ENCODE measurements around the gene SPDYE3. TPM values are rescaled to one million over a fixed set of nuclear protein-coding genes. Genes with fewer than 3 reads are reported as not detected.
"Not testable (repeated sequence)": the region's sequence is repeated elsewhere in the genome, so short reads cannot be mapped to it uniquely, and the experiment has no call there.

The SPDYE3 gene
- not detected in 2 replicates for total RNA-seq (2014; rRNA removed; shearing (Covaris generic))
- polyA plus RNA-seq (2016; fragmentation: Nextera tagmentation; extraction: Ambion mirVana): 3.5 and 3.8 TPM in 2 replicates

GRCh38 chr7:100307402-100307801, at the start of gene SPDYE3:
Gene SPDYE3 (plus strand): TSS chr7:100307702. CDS start chr7:100307886, 184 bp downstream.
- H3K4me3 ChIP-seq; H3K27me3 ChIP-seq (replicated peaks; ENCODE audit: insufficient read depth); H3K79me2 ChIP-seq (ENCODE audit: insufficient read depth); H3K4me2 ChIP-seq (ENCODE audit: unreplicated experiment); DNase-seq; H3F3A ChIP-seq (ENCODE audit: insufficient read depth); H3K4me1 ChIP-seq (ENCODE audit: insufficient read depth); H3K9ac ChIP-seq; H3K9me3 ChIP-seq (ENCODE audit: low read depth); H3K36me3 ChIP-seq (ENCODE audit: low read depth); H4K20me1 ChIP-seq (ENCODE audit: insufficient read depth); H2AFZ ChIP-seq; in situ Hi-C loops (cut with MboI); H3K9me2 ChIP-seq (ENCODE audit: insufficient read depth); H3K27ac ChIP-seq: not testable (repeated sequence)
- WGBS, 2 experiments (ENCODE audit: low coverage in 1 of 2, low lambda C conversion rate in 2 of 2, missing lambda C conversion rate in 2 of 2): 91 to 94% methylated on average over 7 to 8 of the region's 8 CpGs

GRCh38 chr7:100259984-100260383, 47.5 kb upstream of the SPDYE3 start:
- in situ Hi-C loops (cut with MboI); H3K36me3 ChIP-seq (ENCODE audit: low read depth); H3K27ac ChIP-seq; H3K9me3 ChIP-seq (ENCODE audit: low read depth); H3K9ac ChIP-seq; H3K4me2 ChIP-seq (ENCODE audit: unreplicated experiment); H3K4me1 ChIP-seq (ENCODE audit: insufficient read depth); H3K79me2 ChIP-seq (ENCODE audit: insufficient read depth); H2AFZ ChIP-seq; H3K27me3 ChIP-seq (replicated peaks; ENCODE audit: insufficient read depth); DNase-seq; H3F3A ChIP-seq (ENCODE audit: insufficient read depth); H4K20me1 ChIP-seq (ENCODE audit: insufficient read depth); H3K4me3 ChIP-seq; H3K9me2 ChIP-seq (ENCODE audit: insufficient read depth): not testable (repeated sequence)
- WGBS, 2 experiments (ENCODE audit: low coverage in 1 of 2, low lambda C conversion rate in 2 of 2, missing lambda C conversion rate in 2 of 2): 86 to 88% methylated on average over 8 of the region's 8 CpGs

GRCh38 chr7:100262896-100263295, 44.6 kb upstream of the SPDYE3 start:
- in situ Hi-C loops (cut with MboI); H3K9ac ChIP-seq; H3K27ac ChIP-seq; H3K4me2 ChIP-seq (ENCODE audit: unreplicated experiment); H3K4me3 ChIP-seq; H3K9me2 ChIP-seq (ENCODE audit: insufficient read depth); H3K27me3 ChIP-seq (replicated peaks; ENCODE audit: insufficient read depth); H3F3A ChIP-seq (ENCODE audit: insufficient read depth); H3K79me2 ChIP-seq (ENCODE audit: insufficient read depth); H4K20me1 ChIP-seq (ENCODE audit: insufficient read depth); H3K9me3 ChIP-seq (ENCODE audit: low read depth); DNase-seq; H3K36me3 ChIP-seq (ENCODE audit: low read depth); H3K4me1 ChIP-seq (ENCODE audit: insufficient read depth); H2AFZ ChIP-seq: not testable (repeated sequence)
- 99% methylated on average over 4 of the region's 4 CpGs for WGBS, 2 experiments (ENCODE audit: low coverage in 1 of 2, low lambda C conversion rate in 2 of 2, missing lambda C conversion rate in 2 of 2)

- H3K36me3 ChIP-seq (ENCODE audit: low read depth); in situ Hi-C loops (cut with MboI); H3K27me3 ChIP-seq (replicated peaks; ENCODE audit: insufficient read depth); H3K9me3 ChIP-seq (ENCODE audit: low read depth); H2AFZ ChIP-seq; DNase-seq; H3K9ac ChIP-seq; H3F3A ChIP-seq (ENCODE audit: insufficient read depth); H4K20me1 ChIP-seq (ENCODE audit: insufficient read depth); H3K9me2 ChIP-seq (ENCODE audit: insufficient read depth); H3K27ac ChIP-seq; H3K4me3 ChIP-seq; H3K4me2 ChIP-seq (ENCODE audit: unreplicated experiment); H3K4me1 ChIP-seq (ENCODE audit: insufficient read depth): not testable (repeated sequence)
- H3K79me2 ChIP-seq (ENCODE audit: insufficient read depth): peaks cover 14% of the 10 kb centered on the region
- 87 to 88% methylated on average over 4 of the region's 4 CpGs for WGBS, 2 experiments (ENCODE audit: low coverage in 1 of 2, low lambda C conversion rate in 2 of 2, missing lambda C conversion rate in 2 of 2)
Observed at GRCh38 chr7:100264223-100264622, 43.3 kb upstream of the SPDYE3 start.

- H3K9me3 ChIP-seq (ENCODE audit: low read depth); H4K20me1 ChIP-seq (ENCODE audit: insufficient read depth); H3K4me3 ChIP-seq; DNase-seq; H3K4me2 ChIP-seq (ENCODE audit: unreplicated experiment); H3K4me1 ChIP-seq (ENCODE audit: insufficient read depth); H3K27ac ChIP-seq; H3K9ac ChIP-seq; in situ Hi-C loops (cut with MboI); H3K36me3 ChIP-seq (ENCODE audit: low read depth); H2AFZ ChIP-seq; H3F3A ChIP-seq (ENCODE audit: insufficient read depth); H3K9me2 ChIP-seq (ENCODE audit: insufficient read depth); H3K27me3 ChIP-seq (replicated peaks; ENCODE audit: insufficient read depth): not testable (repeated sequence)
- 74 to 76% methylated on average over 7 of the region's 7 CpGs for WGBS, 2 experiments (ENCODE audit: low coverage in 1 of 2, low lambda C conversion rate in 2 of 2, missing lambda C conversion rate in 2 of 2)
- peaks cover 19% of the 10 kb centered on the region for H3K79me2 ChIP-seq (ENCODE audit: insufficient read depth)
Observed at GRCh38 chr7:100264669-100265165, 42.8 kb upstream of the SPDYE3 start.

- H3K9me3 ChIP-seq (ENCODE audit: low read depth); H3K9ac ChIP-seq; H3K4me2 ChIP-seq (ENCODE audit: unreplicated experiment); H3K36me3 ChIP-seq (ENCODE audit: low read depth); H3K4me3 ChIP-seq; H3F3A ChIP-seq (ENCODE audit: insufficient read depth); in situ Hi-C loops (cut with MboI); H4K20me1 ChIP-seq (ENCODE audit: insufficient read depth); H2AFZ ChIP-seq; H3K27me3 ChIP-seq (replicated peaks; ENCODE audit: insufficient read depth); H3K27ac ChIP-seq; H3K9me2 ChIP-seq (ENCODE audit: insufficient read depth); DNase-seq; H3K4me1 ChIP-seq (ENCODE audit: insufficient read depth): not testable (repeated sequence)
- WGBS, 2 experiments (ENCODE audit: low coverage in 1 of 2, low lambda C conversion rate in 2 of 2, missing lambda C conversion rate in 2 of 2): 60% methylated on average over 5 of the region's 5 CpGs
- H3K79me2 ChIP-seq (ENCODE audit: insufficient read depth): peaks cover 24% of the 10 kb centered on the region
Observed at GRCh38 chr7:100265851-100266250, 41.7 kb upstream of the SPDYE3 start.

Data from GM23248 (cell line).